NCI-H2029 treated with DMSO at 0.1 percent for 48 hours (cell line): ENCODE results near the gene PPP1R12A.
"Not testable (repeated sequence)": the region's sequence is repeated elsewhere in the genome, so short reads cannot be mapped to it uniquely, and the experiment has no call there.

Source experiments
- DNase-seq: peaks from one replicate; lab custom pipeline; 2025; lab: John Stamatoyannopoulos, UW

PPP1R12A gene

GRCh38 chr12:79935021-79935623 is at the start of gene PPP1R12A:
TSS of gene PPP1R12A (minus strand) at chr12:79935097. CDS start at chr12:79934931, 166 bp downstream.
- peak; percentile 95 for DNase-seq

- no peak for DNase-seq
Observed at GRCh38 chr12:79983986-79984620, 49.2 kb upstream of the PPP1R12A start.

GRCh38 chr12:79983492-79983891 is 48.6 kb upstream of the PPP1R12A start:
- DNase-seq: peak; percentile 87

- DNase-seq: no peak
Observed at GRCh38 chr12:79982086-79983062, 47.5 kb upstream of the PPP1R12A start.

DNA sequence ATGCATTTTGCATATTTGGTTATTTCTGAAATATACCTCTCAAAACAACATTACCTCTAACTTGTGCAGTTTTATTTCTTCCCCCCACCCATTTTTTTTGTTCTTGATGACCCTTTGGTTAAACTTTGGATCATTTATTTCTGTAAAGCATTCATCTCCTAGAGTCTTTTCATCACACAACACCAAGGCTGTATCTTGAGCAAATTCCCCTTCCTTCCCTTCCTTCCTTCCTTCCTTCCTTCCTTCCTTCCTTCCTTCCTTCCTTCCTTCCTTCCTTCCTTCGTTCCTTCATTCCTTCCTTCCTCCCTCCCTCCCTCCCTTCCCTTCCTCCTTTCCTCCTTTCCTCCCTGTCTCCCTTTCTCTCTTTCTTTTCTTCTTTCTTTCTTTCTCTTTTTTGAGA is 43.8 kb upstream of the PPP1R12A start:
- no peak for DNase-seq

DNA sequence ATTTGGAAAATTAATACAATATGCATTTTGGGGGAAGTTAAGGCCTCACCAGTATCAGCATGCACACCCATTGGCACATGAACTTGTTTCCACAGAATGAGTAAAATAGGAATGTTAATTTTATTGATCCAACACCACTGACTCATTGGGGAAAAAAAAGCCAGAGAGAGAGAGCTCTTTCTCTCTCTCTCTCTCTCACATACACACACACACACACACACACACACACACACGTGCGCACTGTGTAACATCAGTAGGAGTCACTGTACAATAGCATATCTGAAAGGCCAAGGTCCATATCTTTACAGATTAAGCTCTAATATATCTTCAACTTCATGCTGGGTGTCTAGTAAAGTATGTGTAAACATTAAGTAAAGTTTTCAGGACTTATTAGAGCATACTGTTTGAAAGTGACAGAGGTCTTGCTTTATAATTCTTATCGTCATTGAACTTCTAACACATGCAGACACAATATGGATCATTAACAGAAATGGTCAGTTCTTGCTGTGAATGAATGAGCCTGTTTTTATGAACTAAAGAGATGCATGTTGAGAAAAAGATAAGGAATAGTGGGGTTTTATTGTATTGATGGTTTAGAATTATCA is 43.1 kb upstream of the PPP1R12A start:
- not testable (repeated sequence) for DNase-seq

DNA sequence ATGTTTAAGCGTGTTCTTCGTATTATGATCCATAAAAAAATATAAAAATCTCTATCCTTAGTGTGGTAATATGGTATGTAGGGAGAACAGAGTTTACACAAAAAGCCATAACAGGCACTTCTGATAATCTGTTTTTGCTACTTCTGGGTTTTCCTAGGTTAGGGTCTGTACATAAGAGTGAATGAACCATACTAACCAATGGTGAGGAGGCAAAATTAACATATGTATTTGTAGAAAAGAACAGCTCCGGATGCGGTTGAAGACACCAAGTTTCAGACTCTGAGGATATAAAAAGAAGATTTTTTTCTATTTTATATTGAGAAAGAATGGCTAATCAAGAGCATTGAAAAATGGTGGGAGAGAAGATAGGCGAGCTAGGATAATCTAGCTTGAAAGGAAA is 40.2 kb upstream of the PPP1R12A start:
- no peak for DNase-seq

GRCh38 chr12:79973801-79974200 is 38.9 kb upstream of the PPP1R12A start:
- DNase-seq: no peak

- no peak for DNase-seq
Observed at GRCh38 chr12:79964100-79964627, 29.3 kb upstream of the PPP1R12A start.

DNA sequence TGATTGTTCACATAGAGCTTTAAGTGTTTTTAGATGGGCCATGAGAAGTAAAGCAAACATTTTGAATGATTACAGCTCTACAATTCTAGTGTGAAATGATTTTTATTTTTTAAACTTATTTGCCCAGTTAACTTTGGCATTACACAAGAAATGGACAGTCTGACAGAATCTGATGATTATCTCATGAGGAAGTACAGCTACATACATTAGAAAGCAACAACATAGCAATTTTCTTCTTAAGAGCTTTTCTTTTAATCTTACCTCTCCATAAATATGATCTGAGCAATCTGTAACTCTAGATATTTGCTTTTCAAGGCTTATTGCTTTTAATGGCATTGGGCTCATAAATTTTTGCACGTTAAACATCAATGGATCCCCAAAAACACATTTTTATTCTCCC is 26.5 kb upstream of the PPP1R12A start:
- DNase-seq: peak; percentile 34

DNA sequence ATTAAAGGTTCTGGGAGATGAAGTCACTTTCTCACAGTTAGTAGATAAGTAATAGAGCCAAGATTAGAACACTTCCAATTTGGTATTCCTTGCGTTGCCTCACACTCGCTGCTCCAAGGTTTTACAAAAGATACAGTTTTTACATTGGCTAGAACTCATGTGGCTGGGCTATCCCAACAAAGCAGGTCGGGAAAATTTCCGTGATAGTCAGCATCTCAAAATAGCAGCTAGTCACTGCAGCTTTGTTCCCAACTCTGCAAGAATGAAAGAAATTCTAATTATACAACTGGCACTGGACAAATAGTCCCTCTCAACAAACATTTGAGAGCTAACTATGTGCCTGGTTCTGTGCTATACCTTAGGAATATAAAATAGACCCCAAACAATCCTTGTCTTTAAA is 24.6 kb upstream of the PPP1R12A start:
- DNase-seq: no peak

- no peak for DNase-seq
Observed at GRCh38 chr12:79956896-79957295, 22.0 kb upstream of the PPP1R12A start.

- DNase-seq: no peak
Observed at GRCh38 chr12:79955561-79955960, 20.7 kb upstream of the PPP1R12A start.

DNA sequence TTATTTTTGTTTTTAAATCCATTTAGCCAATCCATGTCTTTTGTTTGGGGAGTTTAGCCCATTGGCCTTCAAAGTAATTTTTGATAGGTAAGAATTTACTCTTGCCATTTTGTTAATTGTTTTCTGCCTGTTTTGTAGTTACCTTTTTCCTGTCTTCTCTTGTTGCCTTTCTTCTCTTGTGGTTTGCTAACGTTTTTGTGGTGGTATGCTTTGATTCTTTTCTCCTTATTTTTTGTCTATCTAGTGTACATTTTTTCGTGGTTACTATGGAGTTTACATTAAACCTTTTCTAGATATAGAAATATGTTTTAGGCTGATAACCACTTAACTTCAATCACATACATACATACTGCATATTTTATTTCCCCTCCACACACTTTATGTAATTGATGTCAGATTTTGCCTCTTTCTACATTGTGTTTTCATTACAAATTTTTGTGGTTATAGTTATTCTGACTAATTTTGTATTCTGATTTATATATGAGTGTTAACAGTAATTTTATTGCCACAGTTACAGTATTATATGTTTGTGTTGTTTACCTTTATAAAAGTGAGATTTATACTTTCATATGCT is 19.2 kb upstream of the PPP1R12A start:
- DNase-seq: no peak

DNA sequence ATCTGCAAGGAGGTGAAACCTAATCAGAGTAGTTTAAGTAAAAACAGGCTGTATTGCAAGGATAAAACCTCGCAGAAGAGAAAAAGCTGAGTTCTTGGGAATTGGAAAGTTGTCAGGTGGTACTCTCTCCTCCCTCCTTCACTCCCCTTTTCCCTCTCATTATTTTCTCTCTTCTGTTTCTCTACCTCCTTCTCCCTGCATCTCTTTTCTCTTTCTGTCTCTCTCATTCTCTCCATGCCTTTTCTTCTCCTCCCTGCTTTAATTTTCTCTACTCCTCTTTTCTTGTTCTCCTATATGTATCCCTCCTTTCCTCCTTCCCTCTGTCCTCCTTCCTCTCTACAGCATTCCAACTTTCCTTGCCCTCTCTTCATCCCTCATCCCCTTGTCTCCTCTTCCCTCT is 14.2 kb upstream of the PPP1R12A start:
- DNase-seq: no peak

GRCh38 chr12:79945433-79945832 is 10.5 kb upstream of the PPP1R12A start:
- no peak for DNase-seq

- no peak for DNase-seq
Observed at GRCh38 chr12:79944565-79944964, 9.7 kb upstream of the PPP1R12A start.

DNA sequence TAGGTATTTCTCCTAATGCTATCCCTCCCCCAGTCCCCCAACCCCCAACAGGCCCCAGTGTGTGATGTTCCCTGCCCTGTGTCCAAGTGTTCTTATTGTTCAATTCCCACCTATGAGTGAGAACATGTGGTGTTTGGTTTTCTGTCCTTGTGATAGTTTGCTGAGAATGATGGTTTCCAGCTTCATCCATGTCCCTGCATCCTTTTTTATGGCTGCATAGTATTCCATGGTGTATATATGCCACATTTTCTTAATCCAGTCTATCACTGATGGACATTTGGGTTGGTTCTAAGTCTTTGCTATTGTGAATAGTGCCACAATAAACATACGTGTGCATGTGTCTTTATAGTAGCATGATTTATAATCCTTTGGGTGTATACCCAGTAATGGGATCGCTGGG is 7.9 kb upstream of the PPP1R12A start:
- not testable (repeated sequence) for DNase-seq

- no peak for DNase-seq
Observed at GRCh38 chr12:79939728-79940310, 4.9 kb upstream of the PPP1R12A start.

- no peak for DNase-seq
Observed at GRCh38 chr12:79938843-79939242, 3.9 kb upstream of the PPP1R12A start.

- DNase-seq: peak; percentile 5
Observed at GRCh38 chr12:79936670-79937069, 1.8 kb upstream of the PPP1R12A start.
